DMS53 treated with DMSO at 0.1 percent for 48 hours (cell line): ENCODE measurements around the gene PRXL2B.
"Not testable (repeated sequence)": the region's sequence is repeated elsewhere in the genome, so short reads cannot be mapped to it uniquely, and the experiment has no call there.

Source experiments
- DNase-seq: peaks from one replicate; lab custom pipeline; 2025; ENCODE audit not compliant: unreplicated experiment; lab: John Stamatoyannopoulos, UW

Gene PRXL2B

GRCh38 chr1:2611031-2611501, 24.5 kb downstream of the PRXL2B start:
- no peak for DNase-seq

GRCh38 chr1:2611621-2612437, 25.3 kb downstream of the PRXL2B start:
- no peak for DNase-seq

- no peak for DNase-seq
Observed at GRCh38 chr1:2612591-2613365, 26.2 kb downstream of the PRXL2B start.

GRCh38 chr1:2614145-2614544, 27.6 kb downstream of the PRXL2B start:
- DNase-seq = no peak

- DNase-seq = no peak
Observed at GRCh38 chr1:2617971-2618470, 31.4 kb downstream of the PRXL2B start.

- no peak for DNase-seq
Observed at GRCh38 chr1:2623571-2624337, 37.2 kb downstream of the PRXL2B start.

- DNase-seq = no peak
Observed at GRCh38 chr1:2624735-2625300, 38.2 kb downstream of the PRXL2B start.

- no peak for DNase-seq
Observed at GRCh38 chr1:2625311-2625710, 38.7 kb downstream of the PRXL2B start.

- DNase-seq = not testable (repeated sequence)
Observed at GRCh38 chr1:2625748-2626147, 39.2 kb downstream of the PRXL2B start.

- DNase-seq = no peak
Observed at GRCh38 chr1:2627746-2628145, 41.2 kb downstream of the PRXL2B start.

GRCh38 chr1:2628191-2628932, 41.8 kb downstream of the PRXL2B start:
- no peak for DNase-seq

- no peak for DNase-seq
Observed at GRCh38 chr1:2628933-2629626, 42.5 kb downstream of the PRXL2B start.

GRCh38 chr1:2629627-2630497, 43.3 kb downstream of the PRXL2B start:
- DNase-seq = no peak

GRCh38 chr1:2630498-2631135, 44.0 kb downstream of the PRXL2B start:
- no peak for DNase-seq

- no peak for DNase-seq
Observed at GRCh38 chr1:2631136-2632050, 44.8 kb downstream of the PRXL2B start.

GRCh38 chr1:2632051-2632430, 45.5 kb downstream of the PRXL2B start:
- DNase-seq = no peak
